Measurements from ENCODE around the gene TRAFD1.

DNA sequence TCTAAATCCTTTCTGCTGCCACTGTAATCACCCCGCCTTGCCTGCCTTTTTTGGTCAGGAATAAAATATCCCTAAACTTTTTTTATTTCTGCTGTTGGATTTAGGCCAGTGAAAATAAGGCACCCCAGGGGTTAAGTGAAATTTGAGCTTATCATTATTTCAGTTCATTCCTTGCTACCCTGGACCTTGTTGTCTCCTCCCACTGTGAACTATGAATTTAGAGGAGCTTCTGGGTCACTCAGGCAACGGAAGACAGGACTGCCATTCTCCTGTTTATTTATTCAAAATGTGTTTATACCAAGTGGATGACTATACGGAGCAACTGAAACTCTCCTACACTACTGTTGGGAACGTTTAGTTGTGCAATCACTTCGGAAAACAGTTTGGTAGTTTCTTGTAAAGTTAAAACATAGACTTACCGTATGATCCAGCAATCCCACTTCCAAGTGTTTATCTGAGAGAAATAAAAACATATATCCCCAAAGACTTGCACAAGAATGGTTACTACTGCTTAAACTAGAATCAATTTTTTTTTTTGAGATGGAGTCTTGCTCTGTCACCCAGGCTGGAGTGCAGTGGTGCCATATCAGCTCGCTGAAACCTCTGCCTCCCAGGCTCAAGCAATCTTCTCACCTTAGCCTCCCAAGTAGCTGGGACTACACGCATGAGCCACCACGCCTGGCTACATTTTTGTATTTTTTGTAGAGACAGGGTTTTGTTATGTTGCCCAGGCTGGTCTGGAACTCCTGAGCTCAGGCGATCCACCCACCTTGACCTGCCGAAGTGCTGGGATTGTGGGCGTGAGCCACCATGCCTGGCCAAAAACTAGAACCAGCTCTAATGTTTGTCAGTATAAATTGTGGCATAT lies 2.3 kb upstream of the TRAFD1 start:
- TF ChIP-seq, protein P1, sequence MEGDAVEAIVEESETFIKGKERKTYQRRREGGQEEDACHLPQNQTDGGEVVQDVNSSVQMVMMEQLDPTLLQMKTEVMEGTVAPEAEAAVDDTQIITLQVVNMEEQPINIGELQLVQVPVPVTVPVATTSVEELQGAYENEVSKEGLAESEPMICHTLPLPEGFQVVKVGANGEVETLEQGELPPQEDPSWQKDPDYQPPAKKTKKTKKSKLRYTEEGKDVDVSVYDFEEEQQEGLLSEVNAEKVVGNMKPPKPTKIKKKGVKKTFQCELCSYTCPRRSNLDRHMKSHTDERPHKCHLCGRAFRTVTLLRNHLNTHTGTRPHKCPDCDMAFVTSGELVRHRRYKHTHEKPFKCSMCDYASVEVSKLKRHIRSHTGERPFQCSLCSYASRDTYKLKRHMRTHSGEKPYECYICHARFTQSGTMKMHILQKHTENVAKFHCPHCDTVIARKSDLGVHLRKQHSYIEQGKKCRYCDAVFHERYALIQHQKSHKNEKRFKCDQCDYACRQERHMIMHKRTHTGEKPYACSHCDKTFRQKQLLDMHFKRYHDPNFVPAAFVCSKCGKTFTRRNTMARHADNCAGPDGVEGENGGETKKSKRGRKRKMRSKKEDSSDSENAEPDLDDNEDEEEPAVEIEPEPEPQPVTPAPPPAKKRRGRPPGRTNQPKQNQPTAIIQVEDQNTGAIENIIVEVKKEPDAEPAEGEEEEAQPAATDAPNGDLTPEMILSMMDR (IDR thresholded peaks at IDR 0.05; ENCODE audit: borderline replicate concordance, extremely low read depth, low read length, poor library complexity, severe bottlenecking), result no peak
- TF ChIP-seq EZH2 (IDR thresholded peaks at IDR 0.05; ENCODE audit: borderline replicate concordance, low read depth, low read length, severe bottlenecking), result no peak

Measured in DND-41 (cell line).